Tibial nerve (tissue), 4 donors: Measurements from ENCODE around the gene MDN1.

Experiments used
- EP300 ChIP-seq, 2 donors: sonication (generic); formaldehyde crosslinking; IDR thresholded peaks; one replicate each; pipeline ENCODE4 v1.6.1; 2017; ENCODE audit warnings: antibody characterized with exemption in 2 of 2, mild to moderate bottlenecking in 1 of 2
- TF ChIP-seq, protein P1 (sequence below), 5 experiments: fragments of 200-600 bp in 3 of 5; fragments of 450-650 bp in 2 of 5; sonication (generic) in 3 of 5; IDR thresholded peaks; one replicate each; pipeline ENCODE4 v1.5.1; 2016 to 2019; ENCODE audit warnings: antibody characterized with exemption in 5 of 5, mild to moderate bottlenecking in 3 of 5, moderate library complexity in 2 of 5

DNA sequence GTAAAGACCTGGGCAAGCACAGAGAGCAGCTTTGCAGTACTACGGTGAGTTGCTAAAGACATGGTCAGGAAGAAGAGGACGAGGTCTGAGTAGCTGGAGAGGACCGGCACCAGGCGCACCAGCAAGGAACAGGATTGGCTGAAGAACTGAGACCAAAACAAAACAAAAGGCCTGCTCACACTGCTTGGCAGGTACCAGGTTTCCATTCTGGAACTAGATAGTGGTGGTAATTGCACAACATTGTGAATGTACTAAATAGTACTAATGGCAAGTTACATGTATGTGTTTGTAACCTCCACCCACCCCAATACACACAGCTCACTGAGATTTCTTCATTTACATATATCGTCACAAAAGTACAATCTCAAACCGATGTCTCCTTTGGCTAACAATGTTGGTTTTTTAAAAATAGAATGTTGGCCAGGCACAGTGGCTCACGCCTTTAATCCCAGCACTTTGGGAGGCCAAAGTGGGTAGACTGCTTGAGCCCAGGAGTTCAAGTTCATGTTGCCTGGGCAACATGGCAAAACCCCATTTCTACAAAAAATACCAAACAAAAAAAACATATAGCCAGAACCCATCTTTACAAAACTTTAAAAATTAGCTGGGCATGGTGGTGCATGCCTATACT lies 148.5 kb downstream of the MDN1 start:
- no peak for TF ChIP-seq EP300 (IDR thresholded peaks at IDR 0.05)
- TF ChIP-seq, protein P1, sequence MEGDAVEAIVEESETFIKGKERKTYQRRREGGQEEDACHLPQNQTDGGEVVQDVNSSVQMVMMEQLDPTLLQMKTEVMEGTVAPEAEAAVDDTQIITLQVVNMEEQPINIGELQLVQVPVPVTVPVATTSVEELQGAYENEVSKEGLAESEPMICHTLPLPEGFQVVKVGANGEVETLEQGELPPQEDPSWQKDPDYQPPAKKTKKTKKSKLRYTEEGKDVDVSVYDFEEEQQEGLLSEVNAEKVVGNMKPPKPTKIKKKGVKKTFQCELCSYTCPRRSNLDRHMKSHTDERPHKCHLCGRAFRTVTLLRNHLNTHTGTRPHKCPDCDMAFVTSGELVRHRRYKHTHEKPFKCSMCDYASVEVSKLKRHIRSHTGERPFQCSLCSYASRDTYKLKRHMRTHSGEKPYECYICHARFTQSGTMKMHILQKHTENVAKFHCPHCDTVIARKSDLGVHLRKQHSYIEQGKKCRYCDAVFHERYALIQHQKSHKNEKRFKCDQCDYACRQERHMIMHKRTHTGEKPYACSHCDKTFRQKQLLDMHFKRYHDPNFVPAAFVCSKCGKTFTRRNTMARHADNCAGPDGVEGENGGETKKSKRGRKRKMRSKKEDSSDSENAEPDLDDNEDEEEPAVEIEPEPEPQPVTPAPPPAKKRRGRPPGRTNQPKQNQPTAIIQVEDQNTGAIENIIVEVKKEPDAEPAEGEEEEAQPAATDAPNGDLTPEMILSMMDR (IDR thresholded peaks at IDR 0.05): no peak
